IPS-11a (cell line): ENCODE results near the gene MYL5.
"Not testable (repeated sequence)": the region's sequence is repeated elsewhere in the genome, so short reads cannot be mapped to it uniquely, and the experiment has no call there.

ENCODE experiments used
- H3K4me3 ChIP-seq: one replicate; pipeline ENCODE4 v1.5.1; 2013; ENCODE audit warnings: low read depth, low read length, control low read depth

The MYL5 gene

GRCh38 chr4:683982-684622 is 9.8 kb downstream of the MYL5 start:
- H3K4me3 ChIP-seq, result no peak overlapping the region

DNA sequence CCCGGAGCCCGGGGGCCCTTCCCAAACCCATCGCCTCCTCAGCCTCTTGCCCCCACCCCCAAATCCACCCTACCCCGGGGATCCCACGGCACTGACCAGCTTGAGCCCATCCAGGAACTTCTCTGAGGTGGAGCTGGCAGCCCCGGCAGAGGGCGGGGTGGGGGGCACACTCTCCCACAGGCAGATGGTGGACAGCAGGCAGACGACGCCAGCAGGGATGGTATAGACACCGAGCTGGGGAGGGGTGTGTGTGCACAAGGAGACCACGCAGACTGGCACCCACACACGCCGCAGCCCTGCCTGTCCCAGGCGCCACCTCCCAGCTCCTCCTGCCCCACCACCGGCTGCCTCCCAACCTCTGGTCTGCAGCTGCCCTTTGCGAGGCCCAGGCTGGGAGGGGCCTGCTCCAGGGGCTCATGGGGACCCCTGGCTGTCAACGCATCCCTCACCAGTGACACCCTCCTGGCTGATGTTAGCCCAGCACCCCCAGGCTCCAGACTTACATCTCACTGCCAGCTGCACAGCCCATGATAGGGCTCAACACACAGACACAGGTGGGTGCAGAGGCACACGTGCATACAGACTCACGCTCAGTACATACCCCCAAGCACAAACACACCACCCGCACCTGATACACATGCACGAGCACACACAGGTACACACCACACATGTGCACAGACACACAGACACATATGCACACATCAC is 10.4 kb downstream of the MYL5 start:
- H3K4me3 ChIP-seq, result no peak overlapping the region

DNA sequence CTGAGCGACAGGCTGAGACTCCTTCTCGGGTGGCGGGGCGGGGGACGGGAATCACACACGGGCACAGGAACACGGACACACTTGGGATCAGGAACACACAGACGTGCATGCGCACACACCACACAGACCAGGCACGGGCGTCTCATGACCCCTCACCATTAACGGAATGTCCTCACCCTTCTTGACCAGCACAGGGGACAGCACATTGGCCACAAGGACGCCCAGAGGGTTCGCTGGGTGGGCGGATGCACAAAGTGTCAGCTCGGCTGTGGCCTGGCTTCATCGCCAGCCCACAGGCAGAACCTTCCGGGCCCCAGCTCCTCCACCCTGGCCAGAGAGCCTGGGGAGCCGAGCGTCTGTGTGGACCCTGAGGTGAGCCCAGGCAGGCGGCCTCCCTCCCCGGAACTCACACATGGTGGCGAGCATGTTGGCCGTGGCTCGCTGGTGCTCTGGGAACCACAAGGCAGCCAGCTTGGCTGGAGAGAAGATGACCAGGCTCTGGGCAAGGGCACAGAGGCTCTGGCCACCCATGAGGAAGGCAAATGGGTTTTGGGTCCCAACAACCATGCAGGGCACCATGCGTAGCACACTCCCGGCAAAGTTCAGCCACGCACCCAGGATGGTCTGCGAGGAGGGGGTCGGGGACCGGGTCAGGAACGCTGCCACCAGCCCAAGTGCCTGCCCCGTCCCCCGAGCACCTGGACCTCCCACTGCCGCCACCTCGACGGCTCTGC is 11.5 kb downstream of the MYL5 start:
- no peak overlapping the region for H3K4me3 ChIP-seq

GRCh38 chr4:686413-687040 is 12.2 kb downstream of the MYL5 start:
- H3K4me3 ChIP-seq, result no peak overlapping the region

- H3K4me3 ChIP-seq, result no peak overlapping the region
These were observed 13.0 kb downstream of the MYL5 start for GRCh38 chr4:687048-687970.

DNA sequence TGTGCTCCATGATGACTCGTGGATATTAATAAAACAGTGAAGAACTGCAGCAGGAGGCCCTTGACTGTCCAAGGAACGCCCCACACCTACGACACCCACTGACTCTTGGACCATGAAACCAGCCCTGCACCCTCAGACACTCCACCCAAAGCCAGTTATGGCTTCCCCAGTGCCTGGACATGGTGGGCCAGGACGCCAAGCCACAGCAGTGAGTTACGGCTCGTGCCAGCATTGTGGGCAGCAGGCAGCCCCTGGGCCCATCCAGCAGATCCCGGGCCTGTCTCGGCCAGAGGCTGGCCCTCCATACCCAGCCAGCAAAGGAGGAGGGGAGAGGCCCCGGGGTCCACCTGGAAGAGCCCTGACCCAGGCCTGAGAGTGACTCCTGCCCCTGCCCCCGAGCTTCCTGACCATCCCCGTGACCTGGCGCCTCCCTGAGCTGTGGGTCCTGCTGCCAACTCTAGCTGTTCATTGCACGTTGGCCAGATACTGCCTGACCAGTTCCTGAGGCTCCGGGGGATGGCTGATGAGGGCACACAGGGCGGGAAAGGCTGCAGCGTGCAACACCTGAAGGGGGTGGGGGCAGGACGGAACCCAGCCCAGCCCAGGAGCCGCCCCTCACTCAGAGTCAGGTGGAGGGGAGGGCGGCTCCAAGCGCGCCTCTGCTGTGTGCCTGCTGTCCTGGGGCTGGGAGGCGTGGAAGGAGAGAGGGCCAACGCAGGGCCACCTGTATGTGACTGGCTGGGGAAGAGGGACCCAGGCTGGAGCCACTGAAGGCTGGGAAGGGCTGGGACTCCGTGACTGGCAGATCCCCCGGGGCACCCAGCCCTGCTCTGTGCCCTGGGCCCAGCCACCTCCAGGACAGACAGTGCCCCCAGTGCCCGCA is 13.9 kb downstream of the MYL5 start:
- H3K4me3 ChIP-seq, result peak overlapping the region; percentile 37

DNA sequence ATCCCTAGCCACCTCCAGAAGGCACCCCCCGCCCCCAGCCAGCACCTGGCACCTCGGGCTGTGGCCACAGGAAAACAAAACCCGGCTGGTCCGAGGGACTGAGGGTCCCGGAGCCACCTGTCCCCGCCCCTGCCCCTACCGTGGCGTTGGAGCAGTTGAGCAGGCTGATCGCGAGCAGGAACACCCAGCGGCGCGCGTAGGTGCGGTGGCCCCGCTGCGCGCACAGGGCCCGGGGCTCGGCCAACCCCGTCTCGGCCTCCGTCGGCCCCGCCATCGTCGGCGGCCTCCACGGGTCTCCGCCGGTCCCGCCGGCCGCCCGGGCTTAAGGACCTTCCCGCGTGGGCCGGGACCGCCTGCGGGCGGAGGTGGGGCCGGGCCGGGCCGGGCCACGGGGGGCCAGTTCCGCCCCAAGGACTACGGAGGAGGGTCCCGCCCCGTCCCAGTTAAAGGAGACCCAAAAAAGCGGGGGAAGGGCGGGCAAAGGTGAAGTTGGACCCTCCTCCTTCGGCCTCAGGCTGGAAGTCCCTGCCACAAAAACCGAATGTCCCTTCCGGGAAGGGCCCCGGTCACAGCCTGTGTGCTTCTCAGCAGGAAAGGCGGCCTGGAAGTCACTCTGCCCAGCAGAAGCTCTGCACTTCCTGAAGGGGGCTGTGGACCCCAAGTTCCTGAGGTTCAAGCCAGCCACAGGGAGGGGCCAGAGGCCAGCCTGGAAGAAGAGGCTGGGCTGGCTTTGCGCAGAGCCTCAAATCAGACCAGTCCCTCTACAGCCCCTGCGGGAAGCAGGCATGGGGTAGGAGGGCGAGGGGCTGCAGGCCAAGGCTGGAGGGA is 14.7 kb downstream of the MYL5 start, which contains the start of gene SLC49A3:
Gene SLC49A3, minus strand, starts transcription at position 298 of the 828 bp plus-strand sequence. Its CDS starts 24 bp downstream, at position 274.
- H3K4me3 ChIP-seq, result peak within 1 kb of the TSS; percentile 37

DNA sequence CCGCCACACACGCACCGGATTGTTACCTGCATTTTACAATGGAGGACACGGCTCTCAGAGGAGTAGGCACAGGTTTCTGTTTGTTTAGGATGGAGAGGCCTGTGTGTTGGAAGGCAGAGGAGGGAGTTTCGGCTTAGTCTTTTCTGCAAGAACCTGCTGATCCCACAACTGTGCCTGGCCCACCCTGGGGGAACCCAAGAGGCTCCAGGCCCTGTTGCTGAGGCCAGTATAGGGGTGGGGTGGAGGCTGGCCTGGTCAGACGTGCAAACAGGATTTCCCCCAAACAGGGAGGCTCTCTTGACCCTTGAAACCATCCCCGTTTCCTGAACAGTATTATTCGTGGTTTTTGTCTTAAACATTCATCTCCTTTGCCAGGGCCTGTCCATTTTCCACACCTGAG is 15.4 kb downstream of the MYL5 start:
- peak overlapping the region; percentile 37 for H3K4me3 ChIP-seq

DNA sequence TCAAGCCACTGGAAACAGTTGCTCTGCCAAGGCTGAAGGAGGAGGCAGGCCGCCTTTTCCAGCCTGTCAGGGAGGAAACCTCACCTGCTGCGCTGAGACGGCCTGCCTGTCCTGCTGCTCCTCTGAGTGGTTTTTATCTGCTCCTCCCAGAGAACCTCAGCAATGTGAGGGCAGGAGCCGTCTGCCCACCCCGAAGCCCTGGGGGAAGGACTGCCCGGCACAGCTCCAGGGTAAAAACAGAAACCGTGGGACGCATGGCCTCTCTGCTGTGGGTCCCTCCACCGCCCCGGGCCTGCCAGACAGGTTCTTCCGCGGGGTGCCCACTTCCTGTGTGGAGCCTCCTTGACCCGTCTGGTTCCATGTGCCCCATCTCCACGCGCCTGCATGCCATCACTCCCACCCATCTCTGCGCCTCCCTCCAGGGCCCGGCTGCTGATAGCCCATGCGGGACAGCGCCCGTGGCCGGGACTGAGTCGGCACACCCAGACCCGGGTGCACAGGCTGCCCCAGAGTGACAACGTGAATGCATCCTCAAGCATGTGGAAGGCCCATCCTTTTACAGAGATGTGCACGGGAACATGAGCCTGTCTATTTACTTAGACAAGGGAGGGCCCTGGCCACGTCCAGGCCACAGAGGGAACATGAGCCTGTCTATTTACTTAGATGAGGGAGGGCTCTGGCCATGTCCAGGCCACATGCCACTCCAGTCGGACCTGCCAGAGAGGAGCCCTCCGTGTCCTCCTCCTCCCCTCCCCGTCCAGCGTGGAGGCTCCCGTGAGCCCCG is 18.6 kb downstream of the MYL5 start:
- no peak overlapping the region for H3K4me3 ChIP-seq

GRCh38 chr4:694341-694940 is 20.1 kb downstream of the MYL5 start:
- not testable (repeated sequence) for H3K4me3 ChIP-seq

GRCh38 chr4:699816-700580 is 25.7 kb downstream of the MYL5 start:
- no peak overlapping the region for H3K4me3 ChIP-seq

GRCh38 chr4:700587-701264 is 26.4 kb downstream of the MYL5 start:
- no peak overlapping the region for H3K4me3 ChIP-seq

DNA sequence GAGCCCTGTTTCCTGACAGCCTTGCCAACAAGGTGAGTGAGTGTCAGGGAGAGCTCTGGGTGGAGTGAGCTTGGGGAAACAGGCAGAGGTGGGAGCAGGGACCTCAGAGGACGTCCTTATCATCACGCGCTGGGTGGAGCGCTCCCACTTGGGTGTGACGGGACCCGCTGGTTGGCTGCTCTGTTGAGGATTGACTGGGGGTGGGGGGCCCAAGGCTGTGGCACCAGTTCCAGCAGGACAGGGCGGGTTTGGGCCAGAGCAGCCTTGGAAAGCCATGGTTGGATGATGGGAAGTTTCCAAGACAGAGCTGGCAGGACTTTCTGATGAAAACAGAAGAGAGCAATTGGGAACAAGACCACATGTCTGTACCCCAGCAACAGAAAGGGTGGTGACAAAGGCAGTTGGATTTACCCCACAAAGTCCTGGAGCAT is 28.3 kb downstream of the MYL5 start:
- no peak overlapping the region for H3K4me3 ChIP-seq

- no peak overlapping the region for H3K4me3 ChIP-seq
These were observed 29.2 kb downstream of the MYL5 start for GRCh38 chr4:703336-704197.
